ENCODE results near the gene PRXL2B.
A peak's percentile ranks its signal among the peaks of the same experiment; 100 is the strongest.

PRXL2B gene

DNA sequence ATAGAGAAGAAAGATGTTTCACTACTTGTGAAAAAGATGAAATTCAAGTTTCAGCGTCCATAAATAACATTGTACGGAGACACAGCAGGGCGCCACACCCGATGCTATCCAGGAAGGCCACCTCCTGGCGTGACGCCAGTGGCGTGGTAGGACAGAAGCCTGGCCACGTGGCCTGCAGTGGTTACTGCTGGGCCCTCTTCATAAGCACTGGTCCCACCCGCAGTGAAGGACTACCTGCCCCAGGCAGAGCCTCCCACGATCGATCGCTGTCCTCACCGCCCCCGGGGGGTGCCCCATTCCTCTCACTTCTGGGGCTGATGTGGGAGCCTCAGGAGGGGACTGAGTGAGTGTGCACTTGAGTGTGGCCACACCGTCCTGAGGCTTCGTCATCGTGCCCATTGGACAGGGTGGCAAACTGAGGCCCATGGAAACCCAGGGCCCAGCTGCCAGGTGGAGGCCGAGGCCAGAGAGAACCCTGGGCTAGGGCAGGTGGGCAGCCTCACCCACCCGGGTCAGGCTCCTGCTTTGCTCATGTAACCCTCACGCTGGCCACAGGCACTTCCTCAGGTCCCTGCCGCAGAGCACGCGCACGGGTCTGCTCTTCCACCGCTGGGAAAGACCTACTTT lies 44.8 kb upstream of the PRXL2B start:
- no peak for DNase-seq (ENCODE audit: low read depth)
- TF ChIP-seq, protein P1, sequence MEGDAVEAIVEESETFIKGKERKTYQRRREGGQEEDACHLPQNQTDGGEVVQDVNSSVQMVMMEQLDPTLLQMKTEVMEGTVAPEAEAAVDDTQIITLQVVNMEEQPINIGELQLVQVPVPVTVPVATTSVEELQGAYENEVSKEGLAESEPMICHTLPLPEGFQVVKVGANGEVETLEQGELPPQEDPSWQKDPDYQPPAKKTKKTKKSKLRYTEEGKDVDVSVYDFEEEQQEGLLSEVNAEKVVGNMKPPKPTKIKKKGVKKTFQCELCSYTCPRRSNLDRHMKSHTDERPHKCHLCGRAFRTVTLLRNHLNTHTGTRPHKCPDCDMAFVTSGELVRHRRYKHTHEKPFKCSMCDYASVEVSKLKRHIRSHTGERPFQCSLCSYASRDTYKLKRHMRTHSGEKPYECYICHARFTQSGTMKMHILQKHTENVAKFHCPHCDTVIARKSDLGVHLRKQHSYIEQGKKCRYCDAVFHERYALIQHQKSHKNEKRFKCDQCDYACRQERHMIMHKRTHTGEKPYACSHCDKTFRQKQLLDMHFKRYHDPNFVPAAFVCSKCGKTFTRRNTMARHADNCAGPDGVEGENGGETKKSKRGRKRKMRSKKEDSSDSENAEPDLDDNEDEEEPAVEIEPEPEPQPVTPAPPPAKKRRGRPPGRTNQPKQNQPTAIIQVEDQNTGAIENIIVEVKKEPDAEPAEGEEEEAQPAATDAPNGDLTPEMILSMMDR (IDR thresholded peaks at IDR 0.05; ENCODE audit: low read depth, low read length, missing control alignments): no peak

DNA sequence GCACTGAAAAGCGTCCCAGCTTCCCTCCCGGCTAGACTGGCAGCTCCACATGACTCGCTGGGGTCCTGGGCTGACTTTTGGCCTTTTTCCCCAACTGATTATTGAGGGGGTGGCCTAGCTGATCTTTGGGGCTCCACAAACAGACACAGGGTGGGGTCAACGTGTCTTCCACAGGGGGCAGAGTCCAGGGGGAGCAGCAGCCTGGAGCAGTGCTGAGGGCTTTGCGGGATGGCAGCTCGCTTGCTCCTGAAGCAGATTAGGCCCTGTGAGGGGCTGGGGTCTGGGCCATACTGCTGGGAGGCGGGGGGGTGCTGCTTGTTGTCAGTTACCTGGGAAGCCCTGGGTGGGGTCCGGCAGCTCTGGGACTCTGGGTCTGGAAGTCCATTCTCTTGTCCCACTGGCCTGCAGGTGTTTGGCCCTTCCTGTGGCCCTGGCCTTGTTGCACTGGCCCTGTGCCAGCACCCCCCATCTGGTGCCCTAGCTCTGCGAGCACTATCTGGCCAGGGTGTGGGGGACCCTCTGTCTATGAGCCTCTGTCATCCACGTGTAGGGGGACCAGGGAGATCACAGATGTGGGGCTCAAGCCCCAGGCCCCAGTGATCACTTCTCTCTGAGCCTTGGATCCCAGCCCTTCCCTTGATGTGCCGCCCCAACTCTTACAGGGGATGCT lies 44.2 kb upstream of the PRXL2B start:
- H3K4me3 ChIP-seq (ENCODE audit: low read depth, low read length): no peak overlapping the region
- no peak for DNase-seq (ENCODE audit: low read depth)
- TF ChIP-seq, protein P1 (IDR thresholded peaks at IDR 0.05; ENCODE audit: low read depth, low read length, missing control alignments): no peak

More for the DNA sequence above, 44.8 kb upstream of the PRXL2B start:
- no peak overlapping the region for H3K4me3 ChIP-seq (ENCODE audit: low read depth, low read length)

DNA sequence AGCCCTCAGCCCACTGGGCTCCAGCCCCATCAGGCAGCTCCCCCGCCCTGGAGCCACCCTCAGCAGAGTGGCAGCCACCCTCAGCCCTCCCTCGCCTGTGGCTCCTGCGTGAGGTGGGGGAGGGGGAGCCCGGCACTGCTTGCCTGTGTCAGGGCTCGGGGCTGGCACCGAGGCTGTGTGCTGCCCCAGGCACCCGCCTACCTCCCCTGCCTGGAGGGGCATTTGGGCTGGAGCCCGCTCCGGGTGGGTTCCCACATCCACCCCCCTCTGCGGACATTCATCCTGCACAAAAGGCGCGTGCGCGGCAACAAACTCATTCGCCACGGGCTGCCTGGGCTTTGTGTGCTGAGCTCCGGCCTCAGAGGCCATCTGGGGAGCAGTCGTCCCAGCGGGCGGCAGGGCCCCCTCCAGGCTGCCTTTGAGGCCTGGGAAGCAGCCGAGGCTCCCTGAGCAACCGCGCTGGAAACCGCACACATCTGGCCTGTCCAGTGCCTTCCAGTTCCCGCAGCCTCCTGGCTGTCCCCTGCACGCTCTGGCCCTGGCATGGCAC lies 43.0 kb upstream of the PRXL2B start:
- no peak overlapping the region for H3K4me3 ChIP-seq (ENCODE audit: low read depth, low read length)
- TF ChIP-seq, protein P1 (IDR thresholded peaks at IDR 0.05; ENCODE audit: low read depth, low read length, missing control alignments): no peak
- DNase-seq (ENCODE audit: low read depth): no peak

DNA sequence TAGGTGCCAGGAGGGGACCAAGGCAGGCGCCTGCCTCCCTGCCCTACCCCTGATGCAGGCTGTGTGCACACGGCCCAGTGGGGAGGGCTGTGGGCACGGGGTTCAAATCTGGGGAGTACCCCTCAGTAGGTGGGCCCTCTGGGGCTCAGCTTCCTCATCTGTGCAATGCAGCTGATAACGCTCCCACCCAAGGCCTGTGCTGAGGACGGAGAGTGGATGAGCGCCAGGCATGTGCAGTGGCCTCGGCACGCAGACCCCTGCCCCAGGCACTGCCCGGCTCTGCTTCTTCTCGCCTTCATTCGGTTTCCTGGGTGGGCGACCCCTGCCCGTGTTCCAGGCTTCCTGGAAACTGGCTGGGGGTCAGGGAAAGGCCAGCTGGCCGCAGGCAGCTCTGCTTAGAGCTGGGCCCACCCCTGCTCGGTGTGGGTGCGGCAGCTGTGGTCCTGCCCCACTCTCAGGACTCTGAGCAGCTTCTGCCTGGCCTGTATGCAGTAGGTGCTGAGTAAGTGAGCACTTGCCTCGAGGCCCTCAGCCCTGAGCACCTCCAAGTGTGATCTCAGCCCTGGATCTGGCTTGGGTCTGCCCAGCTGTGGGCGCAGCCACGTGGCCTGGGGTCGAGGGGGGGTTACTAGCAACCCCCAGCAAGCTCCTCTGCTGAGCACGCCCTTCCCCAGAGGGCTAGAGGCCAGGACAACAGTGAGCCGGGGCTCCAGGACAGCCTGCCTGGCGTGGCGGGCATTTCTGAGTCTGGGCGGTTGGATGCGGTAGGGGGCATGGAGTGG lies 42.3 kb upstream of the PRXL2B start:
- no peak overlapping the region for H3K4me3 ChIP-seq (ENCODE audit: low read depth, low read length)
- TF ChIP-seq, protein P1 (IDR thresholded peaks at IDR 0.05; ENCODE audit: low read depth, low read length, missing control alignments): no peak
- no peak for DNase-seq (ENCODE audit: low read depth)

DNA sequence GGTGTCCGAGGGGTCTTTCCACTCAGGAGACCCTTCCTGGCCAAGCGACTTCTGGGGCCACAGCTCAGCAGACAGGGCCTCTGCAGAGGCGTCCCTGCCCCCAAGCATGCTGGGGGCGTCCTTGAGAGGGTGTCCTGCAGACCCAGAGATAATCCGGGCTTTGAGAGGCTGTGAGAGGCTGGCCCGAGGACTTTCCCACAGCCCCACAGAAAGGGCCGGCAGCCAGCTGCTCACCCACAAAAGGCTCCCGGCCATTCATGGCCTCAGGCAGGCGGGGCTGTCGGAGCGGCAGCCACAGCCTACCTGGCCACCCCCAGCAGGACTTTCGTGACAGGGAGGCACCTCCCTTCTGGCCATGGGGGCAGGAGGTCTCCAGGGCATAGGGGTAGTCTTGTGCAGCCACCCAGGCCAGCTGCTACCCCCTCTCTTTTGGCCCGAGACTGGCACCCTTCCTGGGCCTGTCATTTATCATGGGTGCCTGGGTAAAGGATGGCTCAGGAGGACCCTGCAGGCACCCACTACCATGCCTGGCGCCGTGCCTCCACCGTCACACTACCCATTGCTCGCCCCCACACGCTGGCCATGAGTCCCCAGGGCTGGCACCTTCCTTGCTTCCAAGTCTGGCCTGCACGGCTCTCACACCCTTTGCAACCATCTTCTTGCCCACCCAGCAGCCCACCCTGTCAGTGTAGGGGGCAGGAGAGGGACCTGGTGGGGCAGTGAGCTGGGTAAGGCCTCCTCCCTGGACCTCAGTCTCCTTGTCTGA lies 41.5 kb upstream of the PRXL2B start:
- no peak overlapping the region for H3K4me3 ChIP-seq (ENCODE audit: low read depth, low read length)
- no peak for DNase-seq (ENCODE audit: low read depth)
- TF ChIP-seq, protein P1 (IDR thresholded peaks at IDR 0.05; ENCODE audit: low read depth, low read length, missing control alignments): no peak

DNA sequence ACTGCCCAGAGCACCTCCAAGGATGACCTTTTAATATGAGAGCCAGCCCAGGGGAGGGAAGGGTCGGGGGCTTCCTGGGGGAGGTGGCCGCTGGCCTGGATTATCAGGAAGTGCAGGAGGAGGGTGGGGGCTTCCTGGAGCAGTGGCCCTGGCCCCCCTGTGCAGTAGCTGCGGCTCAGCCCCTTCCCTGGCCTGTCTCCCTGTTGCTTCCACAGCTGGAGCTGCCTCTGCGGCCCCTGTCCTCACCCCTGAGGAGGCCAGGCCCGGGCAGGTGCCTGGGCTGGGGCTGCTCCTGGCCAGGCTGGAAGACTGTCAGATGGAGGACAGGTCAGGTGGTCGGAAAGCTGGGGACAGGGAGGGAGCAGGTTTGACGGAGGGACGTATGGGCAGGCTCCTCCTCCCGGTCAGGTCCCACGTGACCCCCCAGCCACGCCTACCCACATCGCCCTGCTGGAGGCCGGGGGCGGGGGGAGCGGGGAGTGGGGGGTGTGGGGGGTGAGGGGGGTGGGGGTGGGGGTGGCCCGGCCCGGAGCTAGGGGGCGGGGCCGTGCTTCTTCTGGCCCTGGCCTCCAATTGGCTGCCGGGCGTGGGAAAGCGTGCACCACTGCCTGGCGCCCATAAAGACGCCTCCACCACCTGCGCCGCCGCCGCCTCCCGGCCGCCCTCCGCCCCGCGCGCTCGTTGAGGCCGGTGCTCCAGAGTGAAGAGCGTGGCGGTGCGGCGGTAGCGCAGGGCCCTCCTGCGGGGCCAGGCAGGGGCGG lies 40.6 kb upstream of the PRXL2B start:
- H3K4me3 ChIP-seq (ENCODE audit: low read depth, low read length): peak overlapping the region; percentile 59
- TF ChIP-seq, protein P1 (IDR thresholded peaks at IDR 0.05; ENCODE audit: low read depth, low read length, missing control alignments): no peak
- DNase-seq (ENCODE audit: low read depth): no peak
